IPS-15b (cell line): ENCODE data around the gene MMP26.

Experiments used
- H3K27me3 ChIP-seq: one replicate; pipeline ENCODE4 v1.6.1; 2013; ENCODE audit warnings: low read length; ENCODE audit not compliant: control insufficient read depth, insufficient read depth
- H3K36me3 ChIP-seq: one replicate; pipeline ENCODE4 v1.6.1; 2013; ENCODE audit warnings: low read length; ENCODE audit not compliant: control insufficient read depth, insufficient read depth
- H3K4me1 ChIP-seq: one replicate; pipeline ENCODE4 v1.6.1; 2013; ENCODE audit warnings: mild to moderate bottlenecking, low read length; ENCODE audit not compliant: control insufficient read depth, insufficient read depth
- H3K4me3 ChIP-seq: one replicate; pipeline ENCODE4 v1.5.1; 2013; ENCODE audit warnings: low read depth, low read length
- H3K9ac ChIP-seq: one replicate; pipeline ENCODE4 v1.6.1; 2013; ENCODE audit warnings: low read depth, mild to moderate bottlenecking, low read length
- H3K9me3 ChIP-seq: one replicate; pipeline ENCODE4 v1.6.1; 2013; ENCODE audit warnings: mild to moderate bottlenecking, low read length; ENCODE audit not compliant: control insufficient read depth, insufficient read depth

Gene MMP26

GRCh38 chr11:4704054-4704789, at the start of gene MMP26:
Gene MMP26 (plus strand): TSS chr11:4704784.
- Histone ChIP-seq H3K36me3 (no peaks in the 10 kb centered on the region), H3K4me3 (peak within 1 kb of the TSS; percentile 20), H3K9me3 (no peaks in the 10 kb centered on the region), H3K4me1 (peaks cover 13% of the 10 kb centered on the region), H3K27me3 (no peaks in the 10 kb centered on the region), H3K9ac (no peak within 1 kb of the TSS)

- no peaks in the 10 kb centered on the region for H3K4me1 ChIP-seq
- no peaks in the 10 kb centered on the region for H3K27me3 ChIP-seq
- H3K9me3 ChIP-seq: no peaks in the 10 kb centered on the region
- no peak overlapping the region for H3K9ac ChIP-seq
- H3K4me3 ChIP-seq: no peak overlapping the region
- H3K36me3 ChIP-seq: no peaks in the 10 kb centered on the region
Observed at GRCh38 chr11:4658629-4659445, 45.7 kb upstream of the MMP26 start.

GRCh38 chr11:4662876-4663275, 41.7 kb upstream of the MMP26 start:
- H3K4me1 ChIP-seq: no peaks in the 10 kb centered on the region
- no peak overlapping the region for H3K9ac ChIP-seq
- no peaks in the 10 kb centered on the region for H3K9me3 ChIP-seq
- H3K36me3 ChIP-seq: no peaks in the 10 kb centered on the region
- no peaks in the 10 kb centered on the region for H3K27me3 ChIP-seq
- no peak overlapping the region for H3K4me3 ChIP-seq

GRCh38 chr11:4664183-4664582, 40.4 kb upstream of the MMP26 start:
- H3K9ac ChIP-seq: no peak overlapping the region
- H3K4me3 ChIP-seq: no peak overlapping the region
- no peaks in the 10 kb centered on the region for H3K27me3 ChIP-seq
- no peaks in the 10 kb centered on the region for H3K4me1 ChIP-seq
- H3K9me3 ChIP-seq: no peaks in the 10 kb centered on the region
- no peaks in the 10 kb centered on the region for H3K36me3 ChIP-seq

- Histone ChIP-seq H3K4me3 (no peak overlapping the region), H3K9me3 (no peaks in the 10 kb centered on the region), H3K36me3 (no peaks in the 10 kb centered on the region), H3K4me1 (no peaks in the 10 kb centered on the region), H3K27me3 (no peaks in the 10 kb centered on the region), H3K9ac (no peak overlapping the region)
Observed at GRCh38 chr11:4664786-4665185, 39.8 kb upstream of the MMP26 start.

GRCh38 chr11:4665424-4665823, 39.2 kb upstream of the MMP26 start:
- H3K9me3 ChIP-seq: no peaks in the 10 kb centered on the region
- no peak overlapping the region for H3K4me3 ChIP-seq
- H3K27me3 ChIP-seq: no peaks in the 10 kb centered on the region
- no peaks in the 10 kb centered on the region for H3K36me3 ChIP-seq
- no peak overlapping the region for H3K9ac ChIP-seq
- no peaks in the 10 kb centered on the region for H3K4me1 ChIP-seq

GRCh38 chr11:4671741-4672140, 32.8 kb upstream of the MMP26 start:
- H3K27me3 ChIP-seq: no peaks in the 10 kb centered on the region
- H3K36me3 ChIP-seq: no peaks in the 10 kb centered on the region
- no peak overlapping the region for H3K4me3 ChIP-seq

GRCh38 chr11:4672470-4672869, 32.1 kb upstream of the MMP26 start:
- Histone ChIP-seq H3K36me3 (no peaks in the 10 kb centered on the region), H3K9ac (no peak overlapping the region), H3K27me3 (no peaks in the 10 kb centered on the region), H3K9me3 (no peaks in the 10 kb centered on the region), H3K4me3 (no peak overlapping the region), H3K4me1 (no peaks in the 10 kb centered on the region)

More at GRCh38 chr11:4671741-4672140, 32.8 kb upstream of the MMP26 start:
- Histone ChIP-seq H3K9ac (no peak overlapping the region), H3K9me3 (no peaks in the 10 kb centered on the region), H3K4me1 (no peaks in the 10 kb centered on the region)

GRCh38 chr11:4673781-4674180, 30.8 kb upstream of the MMP26 start:
- H3K4me1 ChIP-seq: no peaks in the 10 kb centered on the region
- no peak overlapping the region for H3K9ac ChIP-seq
- H3K27me3 ChIP-seq: no peaks in the 10 kb centered on the region
- H3K36me3 ChIP-seq: no peaks in the 10 kb centered on the region
- no peaks in the 10 kb centered on the region for H3K9me3 ChIP-seq
- no peak overlapping the region for H3K4me3 ChIP-seq

- Histone ChIP-seq H3K9me3 (no peaks in the 10 kb centered on the region), H3K27me3 (no peaks in the 10 kb centered on the region), H3K4me1 (no peaks in the 10 kb centered on the region), H3K9ac (no peak overlapping the region), H3K36me3 (no peaks in the 10 kb centered on the region), H3K4me3 (no peak overlapping the region)
Observed at GRCh38 chr11:4677948-4678347, 26.6 kb upstream of the MMP26 start.

- H3K9me3 ChIP-seq: no peaks in the 10 kb centered on the region
- no peaks in the 10 kb centered on the region for H3K36me3 ChIP-seq
Observed at GRCh38 chr11:4680341-4680740, 24.2 kb upstream of the MMP26 start.

More at GRCh38 chr11:4680341-4680740, 24.2 kb upstream of the MMP26 start:
- no peak overlapping the region for H3K9ac ChIP-seq
- H3K27me3 ChIP-seq: no peaks in the 10 kb centered on the region
- H3K4me3 ChIP-seq: no peak overlapping the region
- H3K4me1 ChIP-seq: no peaks in the 10 kb centered on the region
